ENCODE results near the gene GNAT1.

Gene GNAT1

DNA sequence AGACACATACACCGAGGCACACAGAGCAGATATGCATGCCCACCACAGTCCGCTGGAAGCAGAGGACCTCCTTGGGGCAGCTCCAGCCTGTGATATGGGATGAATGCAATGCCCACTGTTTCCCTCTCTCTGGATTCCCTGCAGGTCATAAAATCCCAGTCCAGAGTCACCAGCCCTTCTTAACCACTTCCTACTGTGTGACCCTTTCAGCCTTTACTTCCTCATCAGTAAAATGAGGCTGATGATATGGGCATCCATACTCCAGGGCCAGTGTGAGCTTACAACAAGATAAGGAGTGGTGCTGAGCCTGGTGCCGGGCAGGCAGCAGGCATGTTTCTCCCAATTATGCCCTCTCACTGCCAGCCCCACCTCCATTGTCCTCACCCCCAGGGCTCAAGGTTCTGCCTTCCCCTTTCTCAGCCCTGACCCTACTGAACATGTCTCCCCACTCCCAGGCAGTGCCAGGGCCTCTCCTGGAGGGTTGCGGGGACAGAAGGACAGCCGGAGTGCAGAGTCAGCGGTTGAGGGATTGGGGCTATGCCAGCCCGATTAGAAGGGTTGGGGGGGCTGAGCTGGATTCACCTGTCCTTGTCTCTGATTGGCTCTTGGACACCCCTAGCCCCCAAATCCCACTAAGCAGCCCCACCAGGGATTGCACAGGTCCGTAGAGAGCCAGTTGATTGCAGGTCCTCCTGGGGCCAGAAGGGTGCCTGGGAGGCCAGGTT lies at the start of gene GNAT1:
TSS of gene GNAT1 (plus strand) at position 675 of the 725 bp plus-strand sequence. CDS start 116 bp downstream, outside the sequence.
- no peak for DNase-seq (ENCODE audit: low read depth)

DNA sequence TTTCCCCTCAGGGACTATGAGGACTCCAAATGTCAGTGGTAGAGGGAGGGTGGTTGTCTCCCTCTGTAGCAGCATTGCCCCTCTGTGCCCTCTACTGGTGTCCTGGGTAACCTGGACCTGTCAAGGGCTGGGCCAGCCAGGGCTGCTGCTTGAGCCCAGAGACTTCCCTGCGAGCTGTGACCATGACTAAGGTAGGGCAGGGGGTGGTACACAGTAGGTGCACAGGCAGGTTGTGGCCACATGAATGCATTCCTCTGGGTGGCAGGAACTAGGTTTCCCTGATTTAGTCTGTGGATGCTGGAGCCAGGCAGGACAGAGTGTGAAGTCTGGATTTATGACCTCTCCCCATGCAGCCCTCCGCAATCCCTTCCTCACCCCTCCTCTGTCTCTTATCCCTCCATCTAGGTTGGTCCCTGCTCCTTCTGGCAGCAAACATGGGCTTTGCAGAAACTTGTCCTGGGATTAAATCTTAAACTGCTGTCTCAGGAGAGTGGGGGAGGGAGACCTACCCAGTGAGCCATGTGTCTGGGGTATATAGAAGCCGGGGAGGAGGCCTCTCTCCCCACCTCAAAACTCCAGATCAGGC lies 45.0 kb upstream of the GNAT1 start:
- no peak for DNase-seq (ENCODE audit: low read depth)

DNA sequence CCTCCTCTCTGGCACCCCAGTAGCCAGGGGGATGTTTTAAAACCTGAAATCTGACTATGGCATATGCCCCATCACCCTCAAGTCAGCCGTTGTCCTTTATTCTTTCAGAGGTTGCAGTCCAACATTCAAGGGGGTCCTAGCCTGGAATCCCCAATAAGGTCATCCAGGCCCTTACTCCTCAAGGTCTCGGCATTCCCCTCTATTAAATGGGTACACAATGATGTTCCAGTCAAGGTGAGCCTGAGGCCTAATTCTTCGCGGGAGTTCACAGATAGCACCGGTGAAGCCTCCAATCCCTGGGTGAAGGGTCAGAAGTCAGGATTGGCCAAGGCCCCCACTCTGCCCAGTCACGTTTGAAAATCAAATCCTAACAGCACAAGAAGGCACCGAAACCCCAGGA lies 44.4 kb upstream of the GNAT1 start:
- no peak for DNase-seq (ENCODE audit: low read depth)

DNA sequence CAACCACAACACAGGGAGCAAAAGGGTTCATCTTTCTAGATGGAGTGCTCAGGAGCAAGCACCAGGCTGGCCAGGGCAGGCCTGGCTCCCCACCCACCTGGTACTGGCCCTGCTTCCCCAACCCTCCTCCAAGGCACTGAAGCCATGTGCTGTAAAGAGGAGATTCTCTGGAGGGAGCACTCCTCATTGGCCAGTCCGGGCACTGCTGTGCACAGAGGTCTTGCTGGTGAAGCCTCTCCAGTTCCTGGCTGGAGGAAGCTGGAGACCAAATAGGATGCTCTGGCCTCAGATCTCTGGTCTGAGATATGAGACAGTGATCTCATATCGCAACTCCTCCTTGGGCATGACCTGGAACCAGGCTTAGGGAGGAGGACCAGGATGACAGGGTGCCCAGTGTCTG lies 44.0 kb upstream of the GNAT1 start:
- no peak for DNase-seq (ENCODE audit: low read depth)

DNA sequence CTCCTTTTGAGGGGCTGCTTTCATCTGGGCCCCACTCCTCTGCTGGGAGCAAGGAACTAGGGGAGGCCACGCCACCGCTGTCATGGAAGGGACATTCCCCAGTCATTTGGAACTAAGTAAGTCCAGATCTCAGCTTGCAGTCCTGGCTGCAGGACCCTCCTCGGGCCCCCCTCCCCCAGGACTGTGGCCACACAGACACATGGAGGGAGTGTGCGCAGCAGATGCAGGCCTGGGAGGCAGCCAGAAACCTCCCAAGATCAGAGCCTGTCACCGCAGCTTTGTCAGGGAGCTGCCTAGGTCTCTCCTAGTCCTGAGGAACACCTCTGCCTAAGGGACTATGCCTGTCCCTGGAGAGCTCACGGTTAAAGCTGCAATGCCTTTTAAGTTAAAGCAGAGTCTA lies 43.5 kb upstream of the GNAT1 start:
- DNase-seq (ENCODE audit: low read depth): no peak

DNA sequence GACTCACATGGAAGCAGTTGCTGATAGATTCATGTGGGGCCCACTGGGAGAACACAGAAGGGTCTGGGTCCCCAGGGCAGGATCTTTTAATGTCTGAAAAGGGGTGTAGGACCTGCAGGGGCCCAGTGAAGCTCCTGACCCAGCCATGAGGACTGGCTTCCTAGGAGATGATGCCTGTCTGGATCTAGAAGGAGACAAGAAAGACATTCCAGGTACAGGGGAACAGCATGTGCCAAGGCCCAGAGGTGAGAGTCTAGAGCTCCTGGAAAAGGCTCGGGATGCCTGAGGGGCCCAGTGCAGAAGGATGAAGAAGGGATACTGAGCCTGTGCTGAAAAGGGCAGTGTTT lies 41.0 kb upstream of the GNAT1 start:
- no peak for DNase-seq (ENCODE audit: low read depth)

DNA sequence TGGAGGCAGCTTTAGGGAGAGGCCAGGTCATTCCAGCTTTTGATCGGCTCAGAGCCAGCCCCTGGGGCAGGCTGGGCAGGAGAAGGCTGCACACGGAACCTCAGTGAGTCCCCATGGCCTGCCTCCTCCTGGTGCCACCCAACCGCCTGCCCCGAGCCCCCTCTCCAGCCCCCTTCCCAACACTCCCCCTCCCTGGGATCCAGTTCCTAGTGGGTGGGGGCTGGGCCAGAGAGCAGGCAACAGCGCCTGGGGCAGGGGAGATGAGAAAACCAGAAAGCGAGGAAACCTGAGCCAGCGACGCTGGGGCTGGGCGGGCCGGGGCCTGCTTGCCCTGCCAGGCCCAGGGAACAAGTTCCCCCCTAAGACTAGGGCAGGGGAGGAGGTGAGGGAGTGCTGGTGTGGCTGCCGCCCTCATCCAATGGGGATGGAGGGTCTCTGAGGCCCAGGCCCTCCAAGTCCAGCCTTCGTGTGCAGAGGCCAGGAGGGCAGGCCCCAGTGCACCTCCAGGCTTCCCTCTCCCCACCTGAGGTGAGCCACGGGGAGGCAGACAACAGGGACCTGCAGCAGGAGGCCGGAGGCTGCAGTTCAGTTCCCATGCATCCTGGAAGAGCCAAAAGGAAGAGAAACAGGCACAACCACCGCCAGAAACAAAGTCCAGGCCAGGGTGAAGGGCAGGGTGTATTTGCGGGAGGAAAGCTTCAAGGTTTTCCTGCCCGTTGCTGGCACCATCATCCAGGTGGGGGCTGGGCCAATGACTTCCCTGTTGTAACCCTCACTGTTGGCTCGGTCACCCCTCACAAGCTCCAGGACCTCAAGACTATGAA lies 40.3 kb upstream of the GNAT1 start:
- no peak for DNase-seq (ENCODE audit: low read depth)

DNA sequence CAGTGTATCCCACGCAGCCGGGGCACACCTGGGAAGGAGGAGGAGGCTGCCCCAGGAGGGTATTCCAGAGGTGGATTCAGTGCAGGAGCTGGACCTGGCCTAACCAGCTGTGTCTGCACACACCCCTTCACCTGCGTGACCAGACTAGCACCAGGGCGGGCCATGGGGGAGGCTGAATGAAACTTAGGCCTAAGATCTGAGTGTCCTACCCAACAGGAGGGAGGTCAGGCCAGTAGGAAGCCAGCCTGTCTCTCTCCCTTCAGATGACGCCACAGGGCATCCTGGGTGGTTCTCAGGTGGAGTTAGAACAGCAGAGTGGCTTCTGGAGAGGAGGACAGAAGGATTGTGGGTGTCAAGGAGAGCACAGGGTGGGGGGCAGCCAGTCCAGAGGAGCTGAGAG lies 39.7 kb upstream of the GNAT1 start:
- no peak for DNase-seq (ENCODE audit: low read depth)

DNA sequence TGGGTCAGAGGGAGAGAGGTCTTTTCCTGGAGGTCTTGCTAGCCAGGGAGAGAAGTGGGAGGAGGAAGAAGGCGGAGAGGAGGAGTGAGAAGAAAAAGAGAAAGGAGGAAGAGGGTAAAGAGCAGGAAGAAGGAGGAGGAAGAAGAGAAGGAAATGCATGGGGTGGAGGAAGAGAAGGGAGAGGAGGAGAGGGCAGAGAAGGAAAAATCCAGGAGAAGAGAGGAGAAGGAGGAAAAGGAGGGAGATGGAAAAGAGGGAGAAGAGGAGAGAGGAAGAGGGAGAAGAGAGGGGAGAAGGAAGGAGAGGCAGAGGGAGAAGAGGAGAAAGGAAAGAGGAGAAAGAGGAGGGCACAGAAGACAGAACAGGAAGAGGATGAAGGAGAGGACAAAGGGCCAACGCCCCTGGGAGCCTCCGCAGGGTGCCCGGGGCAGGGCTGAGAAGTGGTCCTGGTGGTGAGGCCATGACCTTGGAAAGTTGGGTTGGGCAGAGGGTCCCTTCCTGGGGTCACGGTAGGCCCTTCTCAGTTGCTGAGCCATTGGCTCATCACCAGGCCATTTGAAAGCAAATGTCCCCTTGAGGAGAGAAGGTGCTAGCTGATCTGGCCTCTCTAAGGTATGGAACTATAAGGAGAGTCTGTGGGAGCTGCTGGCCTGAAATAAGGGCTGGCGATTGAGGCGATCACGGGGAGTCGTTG lies 37.5 kb upstream of the GNAT1 start:
- DNase-seq (ENCODE audit: low read depth): no peak

DNA sequence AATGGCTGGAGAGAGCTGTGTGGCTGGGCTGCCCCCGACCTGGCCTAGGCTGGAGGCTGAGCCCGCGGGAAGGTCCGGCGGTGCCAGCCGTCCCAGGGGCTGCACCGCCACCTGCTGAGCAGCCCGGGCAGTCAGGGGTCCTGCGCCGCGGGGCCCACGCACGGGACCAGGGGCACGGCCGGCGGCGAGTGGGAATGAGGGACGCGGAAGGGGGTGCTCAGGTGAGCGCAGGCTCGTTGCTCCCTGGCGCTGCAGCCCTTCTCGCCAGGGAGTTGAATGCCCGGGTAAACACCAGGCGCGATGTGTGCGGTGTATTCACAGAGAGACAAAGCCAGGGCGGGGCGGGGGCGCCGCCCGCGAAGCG lies 37.0 kb upstream of the GNAT1 start:
- no peak for DNase-seq (ENCODE audit: low read depth)

DNA sequence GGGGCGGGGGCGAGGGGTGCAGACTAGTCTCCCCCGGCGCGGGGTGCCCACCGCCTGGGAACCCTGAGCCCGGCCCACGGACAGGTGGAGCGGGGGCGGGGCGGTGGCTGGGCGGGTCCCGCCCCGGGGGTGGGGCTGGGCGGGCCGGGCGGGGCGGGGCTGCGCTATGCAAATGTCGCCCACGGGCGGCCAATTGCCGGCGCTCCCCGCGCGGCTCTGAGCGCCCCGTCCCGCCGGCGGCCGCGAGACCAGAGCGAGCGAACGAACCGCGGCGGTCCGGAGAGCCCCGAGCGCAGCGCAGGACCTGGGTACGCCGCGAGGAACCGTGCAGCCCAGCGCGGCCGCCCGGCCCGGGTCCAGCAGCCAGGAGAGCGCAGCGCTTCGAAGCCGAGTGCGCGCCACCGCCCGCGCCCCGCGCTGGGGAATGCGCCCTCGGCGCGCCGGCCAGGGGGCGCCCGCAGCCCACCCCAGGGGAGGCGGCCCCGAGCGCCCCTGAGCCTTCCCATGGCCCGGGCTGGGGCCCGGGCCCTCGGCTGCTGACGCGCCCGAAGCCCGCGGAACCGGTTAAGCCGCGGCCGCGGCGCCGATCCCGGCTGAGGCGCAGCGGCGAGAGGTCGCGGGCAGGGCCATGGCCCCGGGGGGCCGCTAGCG lies 36.4 kb upstream of the GNAT1 start, which contains the start of gene SEMA3F:
TSS of gene SEMA3F (plus strand) at position 485 of the 651 bp plus-strand sequence. CDS start 4,299 bp downstream, outside the sequence.
- no peak for DNase-seq (ENCODE audit: low read depth)

DNA sequence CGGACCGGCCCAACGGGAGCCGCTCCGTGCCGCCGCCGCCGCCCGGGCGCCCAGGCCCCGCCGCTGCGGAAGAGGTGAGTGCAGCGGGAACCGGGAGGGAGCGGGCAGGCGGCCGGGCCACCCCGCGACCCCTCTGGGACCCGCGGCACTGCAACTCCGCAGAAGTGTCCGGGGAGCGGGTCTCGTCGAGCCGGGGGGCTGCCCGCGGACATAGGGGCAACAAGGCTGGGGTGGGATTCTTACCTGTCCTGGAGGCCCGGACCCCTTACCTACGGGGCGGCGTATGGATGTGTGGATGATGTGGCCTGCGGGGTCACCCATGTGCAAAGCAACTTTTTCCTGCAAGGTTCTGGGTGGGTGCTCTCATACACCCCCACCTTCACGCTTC lies 35.9 kb upstream of the GNAT1 start:
- DNase-seq (ENCODE audit: low read depth): no peak

DNA sequence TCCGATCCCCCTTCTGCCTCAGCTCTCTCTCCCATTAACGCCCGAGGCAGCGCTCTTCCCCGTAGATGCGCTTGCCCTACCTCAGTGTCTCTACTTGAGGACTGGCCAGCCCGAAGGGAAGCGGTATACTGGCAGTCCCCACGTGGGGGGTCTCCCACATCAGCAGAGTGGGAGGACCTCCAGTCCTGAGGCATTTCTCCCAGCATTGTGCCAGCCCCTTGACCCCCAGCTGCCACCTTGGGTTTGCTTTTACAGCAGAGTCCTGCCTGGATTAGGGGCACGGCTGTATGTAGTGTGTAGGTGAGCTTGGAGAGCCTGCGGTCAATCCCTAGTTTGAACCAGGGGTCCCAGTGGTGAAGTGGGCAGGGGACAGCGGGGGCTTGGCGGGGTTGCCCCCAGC lies 35.5 kb upstream of the GNAT1 start:
- no peak for DNase-seq (ENCODE audit: low read depth)

DNA sequence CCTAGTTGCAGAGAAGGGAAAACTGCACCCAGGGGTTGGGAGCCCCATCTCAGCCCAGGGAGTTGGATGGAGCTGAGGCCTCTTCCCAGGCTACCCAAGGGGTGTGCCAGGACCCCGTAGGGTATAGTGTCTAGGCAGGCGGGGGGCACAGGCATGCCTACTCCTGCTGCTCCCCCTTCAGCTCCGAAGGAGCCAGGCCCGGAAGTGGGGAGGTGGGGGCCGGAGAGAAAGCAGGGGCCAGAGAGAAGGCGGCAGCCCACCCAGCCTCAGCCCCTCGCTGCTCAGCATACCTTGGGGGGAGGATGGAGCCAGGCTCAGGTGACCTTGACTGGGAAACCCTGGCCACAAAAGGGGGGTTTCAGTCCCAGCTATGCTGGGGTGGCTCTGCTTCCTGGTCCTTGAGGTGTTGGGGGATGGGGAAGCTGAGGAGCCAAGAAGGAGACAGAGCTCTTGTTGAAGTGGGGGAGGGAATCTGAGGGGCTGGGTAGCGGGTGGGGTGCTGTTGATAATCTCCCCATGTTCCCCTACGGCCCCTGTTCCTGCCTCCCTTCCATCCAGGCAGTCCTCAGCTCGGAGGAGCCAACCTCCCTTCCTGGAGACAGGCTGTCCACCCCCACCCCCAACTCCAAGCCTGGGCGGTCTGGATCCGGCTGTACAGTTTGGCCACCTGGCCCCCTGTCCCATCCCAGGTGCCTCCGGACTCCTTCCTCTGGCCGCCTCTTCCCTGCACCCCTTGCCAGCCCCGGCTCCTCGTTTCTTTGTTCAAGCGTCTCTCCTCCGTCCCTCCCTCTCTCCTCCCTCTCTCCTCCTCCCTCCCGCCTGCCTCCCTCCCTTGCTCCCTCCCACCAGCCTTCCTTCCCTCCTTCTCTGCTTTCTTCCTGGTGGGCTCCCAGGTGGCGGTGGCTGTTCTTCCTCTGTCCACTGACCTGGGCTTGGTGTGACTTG lies 34.6 kb upstream of the GNAT1 start:
- no peak for DNase-seq (ENCODE audit: low read depth)

DNA sequence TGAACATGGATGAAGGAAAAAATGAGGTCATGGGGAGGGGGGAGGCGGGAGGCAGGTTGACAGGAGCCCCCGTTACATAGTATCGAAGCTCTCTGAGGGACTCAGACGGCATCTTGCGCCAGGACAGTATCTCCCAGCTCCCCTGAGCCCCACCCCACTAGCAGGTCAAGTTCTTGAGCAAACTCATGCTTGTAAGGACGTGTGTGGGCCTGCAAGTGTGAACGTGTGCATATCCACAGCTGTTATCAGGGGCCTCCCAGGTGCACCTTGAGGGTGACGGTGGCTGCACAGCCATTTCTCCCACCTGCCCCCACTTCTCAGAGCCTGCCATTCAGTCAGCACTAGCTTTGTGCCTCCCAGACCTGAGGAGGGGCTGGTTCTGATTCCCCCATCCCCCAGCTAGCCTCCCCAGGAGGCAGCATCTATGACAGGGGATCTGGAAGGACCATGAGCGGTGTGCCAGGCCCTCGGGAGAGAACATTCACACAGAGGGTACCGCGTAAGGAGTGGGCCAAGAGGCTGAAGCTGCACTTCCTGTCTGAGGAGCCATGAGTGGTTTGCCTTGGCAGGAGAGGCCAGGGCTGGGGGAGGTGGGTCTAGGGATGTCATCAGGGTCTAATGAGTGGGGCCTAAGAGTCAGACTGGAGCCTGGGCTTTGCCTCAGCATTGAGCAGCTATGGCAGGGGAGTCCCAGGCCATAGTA lies 33.4 kb upstream of the GNAT1 start:
- no peak for DNase-seq (ENCODE audit: low read depth)

DNA sequence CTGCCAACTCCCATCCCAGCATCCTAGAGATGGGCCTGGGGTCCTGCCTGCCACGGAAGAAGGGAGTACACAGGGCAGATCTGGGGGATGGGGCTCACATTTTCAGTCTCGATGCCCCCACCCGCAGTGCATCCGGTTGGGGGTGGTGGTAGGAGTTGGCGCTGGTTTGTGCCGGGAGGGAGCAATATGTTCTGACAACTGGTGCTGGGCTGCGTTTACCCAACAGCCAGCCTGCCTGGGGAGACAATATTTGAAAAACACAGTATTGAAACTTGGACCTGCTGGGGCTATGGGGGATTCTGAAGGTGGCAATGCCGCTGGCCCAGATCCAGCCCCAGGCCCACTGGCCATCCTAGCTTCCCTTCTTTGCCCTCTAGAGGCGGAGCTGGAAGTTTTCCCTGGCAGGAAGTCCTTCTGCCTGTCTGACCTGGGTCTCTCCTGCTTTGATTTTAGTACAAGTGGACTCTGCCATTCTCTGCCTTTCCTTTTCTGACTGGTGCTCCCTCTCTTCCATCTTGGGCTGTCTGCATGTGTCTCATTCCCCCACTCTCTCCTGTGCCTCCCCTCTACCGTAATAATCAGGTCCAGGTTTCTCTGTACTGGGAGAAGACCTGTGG lies 32.8 kb upstream of the GNAT1 start:
- no peak for DNase-seq (ENCODE audit: low read depth)

DNA sequence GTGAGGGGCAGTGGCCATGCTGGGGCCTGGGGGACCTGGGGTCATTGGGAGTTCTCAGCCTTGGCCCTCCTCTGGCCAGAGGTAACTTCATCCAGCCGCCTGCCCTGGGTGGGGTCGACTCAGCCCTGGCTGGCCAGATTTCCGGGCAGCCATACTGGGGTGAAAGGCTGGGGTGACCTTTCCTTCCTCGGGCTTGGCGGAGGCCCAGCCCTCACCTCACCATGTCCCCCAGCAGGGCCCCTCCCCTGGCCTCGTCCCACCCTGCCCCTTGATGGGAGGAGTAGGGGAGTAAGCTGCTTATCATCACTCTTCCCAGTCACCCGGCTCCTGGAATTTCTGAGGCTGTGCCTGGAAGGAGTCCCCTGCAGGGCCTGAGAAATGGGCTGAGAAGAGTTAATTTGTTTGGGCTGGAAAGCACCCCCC lies 30.8 kb upstream of the GNAT1 start:
- no peak for DNase-seq (ENCODE audit: low read depth)

DNA sequence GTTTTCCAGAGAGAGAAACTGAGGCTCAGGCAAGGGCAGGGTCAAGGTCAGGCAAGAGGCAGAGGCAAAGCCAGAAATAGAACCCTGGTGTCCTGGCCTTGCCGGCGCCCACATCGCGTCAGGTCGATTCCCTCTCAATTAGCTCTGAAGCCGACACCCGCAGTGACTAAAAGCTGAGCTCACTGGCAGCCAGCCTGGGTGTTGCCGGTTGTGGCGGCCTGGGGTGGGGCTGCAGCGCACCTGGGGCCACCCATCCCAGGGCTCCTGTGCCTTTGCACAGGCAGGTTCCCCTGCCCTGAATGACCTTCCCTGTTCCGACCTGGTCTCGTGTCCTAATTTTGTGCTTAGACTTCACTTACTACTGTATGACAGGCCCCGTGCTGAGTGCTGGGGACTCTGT lies 30.1 kb upstream of the GNAT1 start:
- DNase-seq (ENCODE audit: low read depth): no peak

DNA sequence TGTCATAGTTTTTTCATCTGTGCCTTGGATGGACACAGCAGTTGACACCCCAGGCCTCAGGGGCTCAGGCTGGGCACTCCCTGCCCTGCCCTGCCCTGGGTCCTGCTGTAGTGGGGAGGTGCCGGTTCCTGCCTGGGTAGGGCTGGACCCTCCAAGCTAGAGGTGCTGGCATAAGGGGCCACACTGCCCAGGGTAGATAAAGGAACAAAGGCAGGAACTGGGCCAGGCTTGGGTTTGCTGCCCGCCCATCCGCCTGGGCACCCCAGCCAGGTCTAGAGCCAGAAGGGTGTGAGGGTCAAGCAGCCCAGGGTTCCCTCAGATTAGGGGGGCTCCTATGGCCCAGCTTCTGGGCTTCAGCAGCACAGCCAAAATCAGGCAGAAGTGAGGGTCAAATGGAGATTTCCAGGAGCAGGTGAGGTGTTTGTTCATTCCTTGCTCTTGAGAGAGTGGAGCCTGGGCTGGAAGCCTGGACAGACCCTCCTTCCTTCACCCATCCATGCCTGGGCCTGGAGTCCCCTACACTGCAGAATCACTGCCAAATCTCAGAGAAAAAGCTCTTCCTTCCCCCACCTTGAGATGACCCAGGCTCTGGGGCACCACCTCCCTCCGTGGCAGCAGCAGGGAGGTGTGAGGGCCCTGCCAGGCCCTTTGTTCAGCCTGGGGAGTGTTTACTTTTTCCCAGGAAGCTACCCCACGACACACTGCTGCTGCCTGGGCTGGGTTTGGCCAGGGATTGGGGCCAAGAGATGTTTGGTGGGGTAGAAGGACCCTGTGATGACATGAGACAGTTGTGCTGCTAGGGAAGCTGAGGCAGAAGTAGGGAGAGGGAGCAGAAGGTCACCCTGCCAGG lies 29.2 kb upstream of the GNAT1 start:
- no peak for DNase-seq (ENCODE audit: low read depth)
